ENCODE data around the gene CNTNAP4.

GRCh38 chr16:76371441-76371840 lies 94.2 kb downstream of the CNTNAP4 start:
- TF ChIP-seq CTCF (conservative IDR thresholded peaks at IDR 0.05) (no peak), EZH2 (IDR thresholded peaks at IDR 0.05; ENCODE audit: low read depth) (no peak)
